ENCODE data around the gene UNC5A.

UNC5A gene

DNA sequence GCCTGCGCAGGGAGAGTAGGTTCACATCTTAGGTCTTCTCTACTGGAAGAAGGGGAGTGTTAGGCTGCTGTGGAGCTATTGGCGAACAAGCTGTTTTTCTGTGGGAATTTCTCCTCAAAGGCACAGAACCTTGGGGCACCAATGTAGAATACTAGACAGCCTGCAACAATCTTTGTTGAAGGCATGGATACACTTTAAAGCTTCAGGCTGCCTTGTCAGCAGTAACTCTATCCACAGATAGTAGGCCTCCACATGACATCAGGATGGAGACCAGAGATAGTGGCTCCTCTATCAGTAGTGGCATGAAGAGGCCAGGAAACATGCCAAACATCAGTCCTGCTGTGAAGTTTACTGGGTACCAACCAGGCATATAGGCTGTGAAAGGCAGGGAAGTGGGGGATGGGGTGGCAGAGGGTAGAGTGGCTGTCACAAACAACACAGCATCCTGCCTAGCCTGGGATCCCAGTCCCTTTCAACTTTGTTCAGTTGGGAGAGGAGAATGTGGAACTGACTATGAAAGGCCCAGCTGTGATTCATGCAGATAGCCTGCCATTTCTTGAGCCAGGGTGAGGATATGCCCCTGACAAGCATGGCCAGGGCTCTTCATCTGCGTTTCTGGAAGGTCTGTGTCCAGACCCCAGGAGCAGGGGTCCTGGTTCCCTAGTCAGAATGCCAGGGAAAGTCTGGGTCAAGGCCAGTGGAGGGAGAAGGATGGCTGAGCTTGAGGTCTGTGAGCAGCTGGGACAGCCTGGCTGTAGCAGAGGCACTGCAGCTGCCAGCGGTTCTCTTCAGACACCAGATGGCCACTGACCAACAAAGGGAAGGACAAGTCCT is 89.8 kb downstream of the UNC5A start:
- no peak for DNase-seq (ENCODE audit: low read depth, low spot score)
- no peak overlapping the region for H3K4me3 ChIP-seq (ENCODE audit: low read depth, low read length)
- CTCF ChIA-PET, result interaction anchor here (2.6 to 3.8 kb wide), 2 partner anchors 240 to 242 kb away, joined by 8 to 23 read pairs; no protein-coding TSS in a partner anchor
- TF ChIP-seq, protein P1, sequence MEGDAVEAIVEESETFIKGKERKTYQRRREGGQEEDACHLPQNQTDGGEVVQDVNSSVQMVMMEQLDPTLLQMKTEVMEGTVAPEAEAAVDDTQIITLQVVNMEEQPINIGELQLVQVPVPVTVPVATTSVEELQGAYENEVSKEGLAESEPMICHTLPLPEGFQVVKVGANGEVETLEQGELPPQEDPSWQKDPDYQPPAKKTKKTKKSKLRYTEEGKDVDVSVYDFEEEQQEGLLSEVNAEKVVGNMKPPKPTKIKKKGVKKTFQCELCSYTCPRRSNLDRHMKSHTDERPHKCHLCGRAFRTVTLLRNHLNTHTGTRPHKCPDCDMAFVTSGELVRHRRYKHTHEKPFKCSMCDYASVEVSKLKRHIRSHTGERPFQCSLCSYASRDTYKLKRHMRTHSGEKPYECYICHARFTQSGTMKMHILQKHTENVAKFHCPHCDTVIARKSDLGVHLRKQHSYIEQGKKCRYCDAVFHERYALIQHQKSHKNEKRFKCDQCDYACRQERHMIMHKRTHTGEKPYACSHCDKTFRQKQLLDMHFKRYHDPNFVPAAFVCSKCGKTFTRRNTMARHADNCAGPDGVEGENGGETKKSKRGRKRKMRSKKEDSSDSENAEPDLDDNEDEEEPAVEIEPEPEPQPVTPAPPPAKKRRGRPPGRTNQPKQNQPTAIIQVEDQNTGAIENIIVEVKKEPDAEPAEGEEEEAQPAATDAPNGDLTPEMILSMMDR (IDR thresholded peaks at IDR 0.05; ENCODE audit: insufficient read depth, low read length, missing control alignments), result no peak
- POLR2A ChIA-PET, result no interaction called here

DNA sequence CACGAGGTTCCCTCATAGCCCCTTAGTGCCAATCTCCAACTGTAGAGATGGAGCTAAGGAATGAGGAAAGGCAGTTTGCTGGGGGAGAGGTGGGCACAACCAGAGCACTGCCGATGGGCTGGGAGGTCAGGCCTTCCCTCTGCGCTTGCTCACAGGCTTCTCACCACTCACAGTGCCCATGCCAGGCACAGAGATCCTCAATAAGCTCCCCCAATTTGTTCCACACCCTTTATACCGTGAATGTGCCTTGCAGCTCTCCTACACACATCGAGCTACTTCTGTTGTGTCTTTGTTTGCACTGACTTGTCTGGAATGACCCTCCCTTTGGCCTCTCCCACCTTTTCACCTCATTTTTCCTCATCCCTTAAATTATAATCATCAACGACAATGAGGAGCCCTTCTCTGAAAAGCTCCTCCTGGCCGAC is 90.4 kb downstream of the UNC5A start:
- ChIA-PET CTCF (interaction anchor here (0.7 to 3.8 kb wide), 3 partner anchors 31 to 243 kb away, joined by 4 to 23 read pairs (median 8); no protein-coding TSS in a partner anchor), POLR2A (no interaction called here)
- H3K4me3 ChIP-seq (ENCODE audit: low read depth, low read length), result no peak overlapping the region
- no peak for DNase-seq (ENCODE audit: low read depth, low spot score)
- TF ChIP-seq, protein P1 (IDR thresholded peaks at IDR 0.05; ENCODE audit: insufficient read depth, low read length, missing control alignments), result no peak

DNA sequence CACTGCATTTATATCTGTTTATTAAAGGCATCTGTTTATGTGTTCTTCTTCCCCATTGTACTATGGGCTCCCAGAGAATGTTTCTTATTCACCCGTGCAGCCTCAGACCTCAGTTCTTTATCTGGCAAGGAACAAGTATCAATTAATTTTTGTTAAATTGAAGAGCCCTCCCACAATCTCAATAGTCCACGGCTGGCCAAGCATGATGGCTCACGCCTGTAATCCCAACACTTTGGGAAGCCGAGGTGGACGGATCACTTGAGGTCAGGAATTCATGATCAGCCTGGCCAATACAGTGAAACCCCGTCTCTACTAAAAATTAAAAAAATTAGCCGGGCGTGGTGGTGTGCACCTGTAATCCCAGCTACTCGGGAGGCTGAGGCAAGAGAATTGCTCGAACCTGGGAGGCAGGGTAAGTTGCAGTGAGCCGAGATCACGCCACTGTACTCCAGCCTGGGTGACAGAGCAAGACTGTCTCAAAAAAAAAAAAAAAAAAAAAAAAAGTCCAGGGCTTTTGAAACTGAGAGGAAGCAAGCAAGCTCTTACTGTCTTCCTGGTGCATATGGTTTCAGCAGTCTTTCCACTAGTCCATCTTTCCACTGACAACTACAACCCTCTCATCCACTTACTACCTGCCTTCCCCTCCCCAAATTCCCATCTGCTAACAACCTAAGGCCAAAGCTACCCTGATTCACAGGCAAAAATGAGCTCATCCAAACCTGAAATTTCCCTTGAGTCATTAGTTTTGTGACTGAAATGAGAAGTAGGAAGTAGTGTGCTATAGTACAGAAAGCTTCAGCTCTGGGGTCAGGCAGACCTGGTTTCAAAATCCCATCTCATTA is 91.1 kb downstream of the UNC5A start:
- TF ChIP-seq, protein P1 (IDR thresholded peaks at IDR 0.05; ENCODE audit: insufficient read depth, low read length, missing control alignments), result no peak
- no peak overlapping the region for H3K4me3 ChIP-seq (ENCODE audit: low read depth, low read length)
- CTCF ChIA-PET, result interaction anchor here (0.7 to 3.8 kb wide), 2 partner anchors 32 to 241 kb away, joined by 4 to 23 read pairs; no protein-coding TSS in a partner anchor
- POLR2A ChIA-PET, result no interaction called here
- no peak for DNase-seq (ENCODE audit: low read depth, low spot score)

DNA sequence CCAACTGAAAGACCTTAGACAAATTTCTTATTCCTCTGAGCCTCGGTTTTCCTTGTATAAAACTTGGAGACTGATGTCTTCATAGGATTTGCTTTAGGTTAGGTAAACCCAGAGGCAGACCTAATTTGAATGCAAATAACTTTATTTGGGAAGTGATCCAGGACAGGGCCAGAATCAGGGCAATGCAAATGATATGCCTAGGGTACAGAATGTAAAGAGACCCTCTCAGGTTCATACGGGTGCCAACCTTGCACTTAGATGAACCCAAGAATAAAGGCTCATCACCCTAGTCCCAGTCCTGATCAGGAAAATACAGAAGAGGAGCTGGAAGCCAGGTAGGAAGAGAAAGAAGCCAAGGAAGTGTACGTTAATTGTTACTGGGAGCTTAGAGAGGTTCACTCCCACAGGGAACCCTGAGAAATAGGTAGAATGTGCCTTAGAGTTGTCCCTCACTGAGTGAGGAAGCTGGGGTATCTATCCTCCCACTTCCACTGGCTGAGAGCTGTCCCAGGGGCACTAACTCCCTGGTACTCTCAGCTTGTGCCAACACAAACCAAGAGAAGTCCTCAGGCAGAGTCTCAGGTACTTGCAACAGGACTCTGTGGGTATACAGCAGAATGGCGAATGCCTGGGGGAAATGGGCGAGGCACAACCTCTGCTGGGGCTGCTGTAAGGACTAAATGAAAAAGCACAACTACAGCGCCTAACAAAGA is 91.9 kb downstream of the UNC5A start:
- POLR2A ChIA-PET, result no interaction called here

DNA sequence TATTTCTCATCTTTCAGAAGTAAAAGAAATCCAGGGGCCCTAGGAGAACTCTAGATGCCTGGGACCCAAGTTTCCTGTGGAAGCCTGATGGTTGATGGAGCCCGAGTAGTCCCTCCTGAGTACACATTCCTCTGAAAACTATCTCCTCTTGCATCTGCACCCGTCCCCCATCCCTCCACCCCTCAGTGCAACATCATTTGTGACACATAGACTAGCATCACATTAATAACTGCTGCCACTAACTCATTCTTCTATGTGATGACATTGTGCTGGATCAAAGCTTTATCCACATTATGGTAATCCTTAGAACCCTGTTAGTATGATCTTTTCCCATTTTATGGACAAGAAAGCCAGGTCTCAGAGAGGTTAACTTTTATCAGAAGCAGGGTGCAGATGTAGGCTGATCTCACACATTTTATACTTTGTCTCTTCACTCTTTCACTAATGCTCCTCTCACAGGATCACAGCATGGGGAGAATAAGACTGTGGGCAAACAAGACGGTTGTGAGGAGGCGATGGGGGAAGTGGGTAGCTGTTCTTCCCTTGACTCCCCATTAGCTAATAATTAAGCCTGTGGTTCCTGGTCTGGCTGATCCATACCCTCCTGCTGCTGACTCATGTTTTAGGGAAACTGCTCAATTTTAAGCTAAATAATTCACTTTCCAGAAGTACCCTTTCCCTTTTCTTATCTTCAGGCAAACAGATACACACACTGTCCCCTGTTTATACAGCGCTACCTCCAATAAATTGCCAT is 92.7 kb downstream of the UNC5A start:
- H3K4me3 ChIP-seq (ENCODE audit: low read depth, low read length), result no peak overlapping the region
- CTCF ChIA-PET, result interaction anchor here (1.2 kb wide), 2 partner anchors 56 to 242 kb away, joined by 3 to 5 read pairs; no protein-coding TSS in a partner anchor
- TF ChIP-seq, protein P1 (IDR thresholded peaks at IDR 0.05; ENCODE audit: insufficient read depth, low read length, missing control alignments), result no peak
- POLR2A ChIA-PET, result no interaction called here
- DNase-seq (ENCODE audit: low read depth, low spot score), result no peak

More for the DNA sequence above, 91.9 kb downstream of the UNC5A start:
- CTCF ChIA-PET, result interaction anchor here (3.8 kb wide), 1 partner anchor 242 kb away, joined by 23 read pairs; no protein-coding TSS in a partner anchor
- H3K4me3 ChIP-seq (ENCODE audit: low read depth, low read length), result no peak overlapping the region
- DNase-seq (ENCODE audit: low read depth, low spot score), result no peak
- TF ChIP-seq, protein P1 (IDR thresholded peaks at IDR 0.05; ENCODE audit: insufficient read depth, low read length, missing control alignments), result no peak
